Fibroblast of lung (primary cell): Measurements from ENCODE around the gene MTF2. TPM values are rescaled to one million over a fixed set of nuclear protein-coding genes. Genes with fewer than 3 reads are reported as not detected.

Experiments
- DNase-seq, 2 donors: peaks; one replicate each; pipeline versions ENCODE4 v3.0.0 to v3.0.0-alpha.2; 2010; ENCODE audit warnings: low read depth in 2 of 2
- H2AFZ ChIP-seq: 2 replicates; pipeline ENCODE4 v1.5.1; 2012; ENCODE audit warnings: low read length, control low read depth, inconsistent platforms
- H3K27ac ChIP-seq: 2 replicates; pipeline ENCODE4 v1.5.1; 2011; ENCODE audit warnings: low read length, control low read depth; ENCODE audit not compliant: insufficient read depth
- H3K27me3 ChIP-seq: 2 replicates; pipeline ENCODE4 v1.5.1; 2011; ENCODE audit warnings: mild to moderate bottlenecking, low read length; ENCODE audit not compliant: control insufficient read depth, insufficient read depth
- H3K36me3 ChIP-seq: 2 replicates; pipeline ENCODE4 v1.5.1; 2011; ENCODE audit warnings: low read length; ENCODE audit not compliant: control insufficient read depth, insufficient read depth
- H3K4me1 ChIP-seq: 2 replicates; pipeline ENCODE4 v1.5.1; 2011; ENCODE audit warnings: low read length; ENCODE audit not compliant: control insufficient read depth, insufficient read depth; ENCODE audit errors: extremely low read depth
- H3K4me2 ChIP-seq: 2 replicates; pipeline ENCODE4 v1.5.1; 2011; ENCODE audit warnings: low read length, control low read depth; ENCODE audit not compliant: insufficient read depth; ENCODE audit errors: extremely low read depth
- H3K4me3 ChIP-seq, 4 experiments: fragments of 200-600 bp in 1 of 4; sonication (generic) in 1 of 4; replicated peaks in 1 of 4; 2 replicates each; pipeline ENCODE4 v1.5.1; 2011 to 2016; ENCODE audit warnings: low read length in 4 of 4, low read depth in 3 of 4, mild to moderate bottlenecking in 3 of 4, control low read depth in 2 of 4, inconsistent platforms in 1 of 4, mixed read lengths in 1 of 4; ENCODE audit not compliant: insufficient read depth in 1 of 4; ENCODE audit errors: control extremely low read depth in 1 of 4
- H3K79me2 ChIP-seq: 2 replicates; pipeline ENCODE4 v1.5.1; 2012; ENCODE audit warnings: mild to moderate bottlenecking, low read length, inconsistent platforms; ENCODE audit not compliant: control insufficient read depth, insufficient read depth
- H3K9ac ChIP-seq: 2 replicates; pipeline ENCODE4 v1.5.1; 2011; ENCODE audit warnings: mild to moderate bottlenecking, low read length, control low read depth; ENCODE audit not compliant: insufficient read depth
- H3K9me3 ChIP-seq: 2 replicates; pipeline ENCODE4 v1.5.1; 2012; ENCODE audit warnings: low read depth, low read length; ENCODE audit not compliant: control insufficient read depth, insufficient read depth
- H4K20me1 ChIP-seq: 2 replicates; pipeline ENCODE4 v1.5.1; 2011; ENCODE audit warnings: low read length; ENCODE audit not compliant: control insufficient read depth, insufficient read depth; ENCODE audit errors: extremely low read depth
- EZH2 ChIP-seq: IDR thresholded peaks from 2 replicates; pipeline ENCODE4 v1.5.1; 2012; ENCODE audit warnings: low read length, control low read depth, mild to moderate bottlenecking; ENCODE audit errors: missing control alignments
- polyA plus RNA-seq, 2 donors: library from polyadenylated mRNA; depleted of rRNA in 1 of 2; stranded (reverse) in 1 of 2; unstranded in 1 of 2; fragments of >200 nt; gene quantifications; 2 replicates each; pipeline ENCODE4 v1.2.1, GENCODE V29; 2011 to 2012; ENCODE audit warnings: missing spikeins in 1 of 2
- total RNA-seq: library from RNA; depleted of rRNA; stranded (reverse); fragments of >200 nt; gene quantifications from 2 replicates; pipeline ENCODE4 v1.2.1, GENCODE V29; 2014
- TF ChIP-seq, protein P1 (sequence below), 2 donors: IDR thresholded peaks in 1 of 2; conservative IDR thresholded peaks in 1 of 2; 1 replicate in 1 of 2; 2 replicates in 1 of 2; pipeline ENCODE4 v1.5.1; 2011 to 2012; ENCODE audit warnings: low read length in 2 of 2, control low read depth in 1 of 2, inconsistent platforms in 1 of 2, low read depth in 1 of 2, mild to moderate bottlenecking in 1 of 2

The MTF2 gene
- total and polyA plus RNA-seq, 2 donors (not counting 1 experiment from before 2014, with no cell fraction given) = 8.6 to 8.9 TPM

DNA sequence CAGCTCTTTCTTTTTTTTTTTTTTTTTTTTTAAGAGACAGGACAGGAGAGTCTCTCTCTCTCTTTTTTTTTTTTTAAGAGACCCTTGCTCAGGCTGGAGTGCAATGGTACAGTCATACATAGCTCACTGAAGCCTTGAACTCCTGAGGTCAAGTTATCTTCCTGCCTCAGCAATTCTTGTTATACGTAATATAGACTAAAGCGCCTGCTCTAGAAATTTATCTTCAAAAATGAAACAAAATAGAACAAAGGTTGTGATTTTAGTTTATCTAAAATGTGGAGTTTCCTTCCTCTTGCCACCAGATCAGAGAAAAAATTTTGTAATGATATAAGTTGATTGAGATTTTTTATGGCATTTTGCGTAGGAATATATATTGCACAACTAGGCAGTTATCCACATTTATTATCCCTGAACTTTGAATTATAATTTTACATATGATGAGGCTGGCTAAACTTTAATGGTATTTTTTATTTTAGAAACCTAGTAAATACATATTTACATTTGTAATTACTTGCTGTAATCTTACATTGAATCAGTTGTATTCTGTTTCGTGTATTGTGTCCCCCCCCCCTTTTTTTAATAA lies 44.2 kb downstream of the MTF2 start:
- peak; percentile 17 to 33 for DNase-seq
- Histone ChIP-seq H3K79me2 (no peaks in the 10 kb centered on the region), H3K4me1 (no peaks in the 10 kb centered on the region), H3K4me2 (no peak overlapping the region), H3K27me3 (no peaks in the 10 kb centered on the region), H4K20me1 (no peaks in the 10 kb centered on the region), H3K9ac (no peak overlapping the region), H3K36me3 (no peaks in the 10 kb centered on the region), H2AFZ (no peak overlapping the region), H3K9me3 (no peaks in the 10 kb centered on the region), H3K4me3 (no peak overlapping the region), H3K27ac (no peak overlapping the region)
- TF ChIP-seq EZH2 = no peak
- TF ChIP-seq, protein P1, sequence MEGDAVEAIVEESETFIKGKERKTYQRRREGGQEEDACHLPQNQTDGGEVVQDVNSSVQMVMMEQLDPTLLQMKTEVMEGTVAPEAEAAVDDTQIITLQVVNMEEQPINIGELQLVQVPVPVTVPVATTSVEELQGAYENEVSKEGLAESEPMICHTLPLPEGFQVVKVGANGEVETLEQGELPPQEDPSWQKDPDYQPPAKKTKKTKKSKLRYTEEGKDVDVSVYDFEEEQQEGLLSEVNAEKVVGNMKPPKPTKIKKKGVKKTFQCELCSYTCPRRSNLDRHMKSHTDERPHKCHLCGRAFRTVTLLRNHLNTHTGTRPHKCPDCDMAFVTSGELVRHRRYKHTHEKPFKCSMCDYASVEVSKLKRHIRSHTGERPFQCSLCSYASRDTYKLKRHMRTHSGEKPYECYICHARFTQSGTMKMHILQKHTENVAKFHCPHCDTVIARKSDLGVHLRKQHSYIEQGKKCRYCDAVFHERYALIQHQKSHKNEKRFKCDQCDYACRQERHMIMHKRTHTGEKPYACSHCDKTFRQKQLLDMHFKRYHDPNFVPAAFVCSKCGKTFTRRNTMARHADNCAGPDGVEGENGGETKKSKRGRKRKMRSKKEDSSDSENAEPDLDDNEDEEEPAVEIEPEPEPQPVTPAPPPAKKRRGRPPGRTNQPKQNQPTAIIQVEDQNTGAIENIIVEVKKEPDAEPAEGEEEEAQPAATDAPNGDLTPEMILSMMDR (conservative IDR thresholded peaks at IDR 0.05 in 1 of 2, IDR thresholded peaks at IDR 0.05 in 1 of 2; ENCODE audit: low read depth in 1 of 2, low read length in 2 of 2) = no peak

DNA sequence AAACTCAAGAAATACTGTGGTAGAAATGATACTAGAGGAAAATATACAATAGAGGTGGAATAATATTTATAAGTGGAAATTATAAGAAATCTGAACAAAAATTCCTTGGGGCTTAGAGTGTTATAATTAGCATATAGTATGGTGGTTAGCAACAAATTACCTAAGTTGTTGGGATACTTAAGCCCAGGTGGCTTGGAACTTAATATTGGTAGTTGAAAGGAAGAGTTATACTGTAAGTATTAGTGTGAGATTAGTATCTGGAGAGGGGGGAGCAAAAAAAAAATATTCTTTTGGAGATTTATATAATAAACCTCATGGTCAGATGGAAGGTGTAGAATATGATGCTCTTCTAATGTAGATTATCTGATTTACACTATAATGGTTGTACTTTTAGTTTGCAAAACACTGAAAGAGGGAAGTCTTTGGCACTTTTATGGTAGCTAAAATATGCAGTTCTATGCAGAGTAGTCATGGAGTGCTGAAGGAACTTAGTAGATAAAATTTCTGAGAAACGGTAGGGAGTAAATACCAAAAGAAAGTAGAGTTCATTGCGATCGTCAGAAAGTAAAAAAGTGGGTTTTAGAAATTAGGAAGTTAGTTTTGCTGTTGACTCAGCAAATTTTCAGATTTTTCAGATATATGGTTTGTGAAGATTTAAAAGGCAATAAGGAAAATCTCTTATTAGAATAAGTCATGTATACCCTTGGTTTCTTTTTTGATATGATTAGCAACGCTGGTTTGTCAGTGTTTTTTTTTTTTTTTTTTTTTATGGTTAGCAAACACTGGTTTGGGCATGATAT lies 45.7 kb downstream of the MTF2 start:
- Histone ChIP-seq H3K27ac (no peak overlapping the region), H3K9me3 (no peaks in the 10 kb centered on the region), H3K4me2 (no peak overlapping the region), H3K9ac (no peak overlapping the region), H2AFZ (no peak overlapping the region), H3K4me1 (no peaks in the 10 kb centered on the region), H3K36me3 (no peaks in the 10 kb centered on the region), H3K4me3 (no peak overlapping the region), H3K27me3 (no peaks in the 10 kb centered on the region), H4K20me1 (no peaks in the 10 kb centered on the region), H3K79me2 (no peaks in the 10 kb centered on the region)
- no peak for DNase-seq
- no peak for TF ChIP-seq EZH2
- TF ChIP-seq, protein P1 (conservative IDR thresholded peaks at IDR 0.05 in 1 of 2, IDR thresholded peaks at IDR 0.05 in 1 of 2; ENCODE audit: low read depth in 1 of 2, low read length in 2 of 2) = no peak

DNA sequence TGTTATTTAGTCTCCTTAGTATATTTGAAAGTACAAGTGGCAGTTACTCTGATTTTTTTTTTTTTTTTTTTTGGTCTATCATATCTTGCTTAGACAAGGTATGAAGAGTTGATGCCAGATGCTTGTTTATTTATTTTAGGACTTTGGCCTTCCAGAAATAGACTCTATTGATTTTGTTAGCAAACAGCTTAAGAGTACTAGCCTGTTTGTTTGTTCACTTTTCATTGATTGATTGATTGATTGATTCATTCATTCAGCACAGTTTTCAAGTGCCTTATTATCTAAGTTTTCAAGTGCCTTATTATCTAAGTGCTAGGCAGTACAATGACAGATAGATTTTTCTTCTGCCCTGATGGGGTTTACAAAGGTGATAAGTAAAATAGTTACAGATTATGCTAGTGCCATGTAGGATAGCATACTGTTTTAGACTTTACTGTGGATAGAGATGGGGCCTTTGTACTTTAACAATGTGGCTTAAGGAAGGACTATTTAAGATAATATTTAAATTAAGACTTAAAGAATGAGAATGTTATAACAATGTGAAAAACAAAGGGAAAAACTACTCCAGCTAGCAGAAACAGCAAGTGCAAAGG lies 50.5 kb downstream of the MTF2 start:
- no peaks in the 10 kb centered on the region for H3K36me3 ChIP-seq
- H3K27me3 ChIP-seq = no peaks in the 10 kb centered on the region
- H2AFZ ChIP-seq = no peak overlapping the region
- H3K27ac ChIP-seq = no peak overlapping the region
- no peaks in the 10 kb centered on the region for H4K20me1 ChIP-seq
- no peaks in the 10 kb centered on the region for H3K79me2 ChIP-seq
- no peaks in the 10 kb centered on the region for H3K9me3 ChIP-seq
- no peak overlapping the region for H3K4me2 ChIP-seq
- no peak for DNase-seq
- no peaks in the 10 kb centered on the region for H3K4me1 ChIP-seq
- TF ChIP-seq, protein P1 (conservative IDR thresholded peaks at IDR 0.05 in 1 of 2, IDR thresholded peaks at IDR 0.05 in 1 of 2; ENCODE audit: low read depth in 1 of 2, low read length in 2 of 2) = no peak
- TF ChIP-seq EZH2 = no peak
- H3K9ac ChIP-seq = no peak overlapping the region
- no peak overlapping the region for H3K4me3 ChIP-seq
